Neural cell (in vitro differentiated cells): ENCODE results near the gene NDE1. TPM values are rescaled to one million over a fixed set of nuclear protein-coding genes. Genes with fewer than 3 reads are reported as not detected.

Source experiments
- H2AFZ ChIP-seq: fragments of 200-600, 300-800 bp; sonication (generic), shearing (Covaris generic); 2 replicates; pipeline ENCODE4 v1.6.0; 2014; ENCODE audit warnings: low read depth, mild to moderate bottlenecking, antibody characterized with exemption, low read length, moderate library complexity
- H3F3A ChIP-seq: fragments of 200-600 bp; shearing (Covaris generic); 2 replicates; pipeline ENCODE4 v1.6.1; 2016; ENCODE audit warnings: mild to moderate bottlenecking, moderate library complexity, mixed read lengths, antibody characterized with exemption, low read length; ENCODE audit not compliant: insufficient read depth, poor library complexity, severe bottlenecking
- H3K27ac ChIP-seq: fragments of 200-600, 300-800 bp; sonication (generic), shearing (Covaris generic); 2 replicates; pipeline ENCODE4 v1.5.1; 2014; ENCODE audit warnings: mild to moderate bottlenecking, low read length, moderate library complexity
- H3K27me3 ChIP-seq: fragments of 300-800, 200-600 bp; sonication (generic), shearing (Covaris generic); 2 replicates; pipeline ENCODE4 v1.6.0; 2014; ENCODE audit warnings: mild to moderate bottlenecking, low read depth, low read length, moderate library complexity; ENCODE audit not compliant: insufficient read depth
- H3K36me3 ChIP-seq: fragments of 300-800, 200-600 bp; sonication (generic), shearing (Covaris generic); 2 replicates; pipeline ENCODE4 v1.5.1; 2014; ENCODE audit warnings: mild to moderate bottlenecking, antibody characterized with exemption, low read length, moderate library complexity; ENCODE audit not compliant: insufficient read depth
- H3K4me2 ChIP-seq: fragments of 300-800, 200-600 bp; sonication (generic), shearing (Covaris generic); 2 replicates; pipeline ENCODE4 v1.6.0; 2014; ENCODE audit warnings: mild to moderate bottlenecking, low read length
- H3K4me3 ChIP-seq: fragments of 300-800, 200-600 bp; sonication (generic), shearing (Covaris generic); 2 replicates; pipeline ENCODE4 v1.5.1; 2014; ENCODE audit warnings: mild to moderate bottlenecking, low read length, moderate library complexity
- H3K79me2 ChIP-seq: fragments of 200-600 bp; shearing (Covaris generic); replicated peaks from 2 replicates; pipeline ENCODE4 v1.6.0; 2014; ENCODE audit warnings: mild to moderate bottlenecking, low read length, moderate library complexity; ENCODE audit not compliant: insufficient read depth
- H3K9ac ChIP-seq: fragments of 300-800, 200-600 bp; sonication (generic), shearing (Covaris generic); 2 replicates; pipeline ENCODE4 v1.6.1; 2016; ENCODE audit warnings: mild to moderate bottlenecking, low read length, mixed read lengths
- H3K9me2 ChIP-seq: fragments of 200-600 bp; shearing (Covaris generic); 2 replicates; pipeline ENCODE4 v1.6.1; 2016; ENCODE audit warnings: mild to moderate bottlenecking, low read length, mixed read lengths; ENCODE audit not compliant: insufficient read depth
- H3K9me3 ChIP-seq: fragments of 200-600, 300-800 bp; sonication (generic), shearing (Covaris generic); 2 replicates; pipeline ENCODE4 v1.6.1; 2016; ENCODE audit warnings: mild to moderate bottlenecking, mixed run types, low read length, moderate library complexity, mixed read lengths
- H4K20me1 ChIP-seq: fragments of 200-600 bp; shearing (Covaris generic); 2 replicates; pipeline ENCODE4 v1.6.1; 2016; ENCODE audit warnings: mild to moderate bottlenecking, mixed run types; ENCODE audit not compliant: insufficient read depth
- EP300 ChIP-seq: fragments of 450-650 bp; conservative IDR thresholded peaks from 2 replicates; pipeline ENCODE4 v1.6.1; 2014; ENCODE audit warnings: antibody characterized with exemption, mild to moderate bottlenecking, moderate library complexity; ENCODE audit not compliant: poor library complexity, severe bottlenecking
- EZH2 ChIP-seq: fragments of 200-600, 300-800 bp; shearing (Covaris generic), sonication (generic); IDR thresholded peaks from 2 replicates; pipeline ENCODE4 v1.6.1; 2014; ENCODE audit warnings: antibody characterized with exemption, low read length, borderline replicate concordance, mild to moderate bottlenecking; ENCODE audit not compliant: insufficient read depth, poor library complexity, severe bottlenecking
- MXI1 ChIP-seq: fragments of 450-650 bp; conservative IDR thresholded peaks from 2 replicates; pipeline ENCODE4 v1.6.1; 2014; ENCODE audit warnings: antibody characterized with exemption, mild to moderate bottlenecking; ENCODE audit not compliant: poor library complexity, severe bottlenecking
- POLR2AphosphoS5 ChIP-seq: IDR thresholded peaks from 2 replicates; pipeline ENCODE4 v1.6.1; 2012
- RAD21 ChIP-seq: fragments of 450-650 bp; conservative IDR thresholded peaks from 2 replicates; pipeline ENCODE4 v1.6.1; 2014; ENCODE audit warnings: antibody characterized with exemption, mild to moderate bottlenecking, moderate library complexity
- SMC3 ChIP-seq: fragments of 450-650 bp; conservative IDR thresholded peaks from 2 replicates; pipeline ENCODE4 v1.6.1; 2014; ENCODE audit warnings: antibody characterized with exemption, mild to moderate bottlenecking, moderate library complexity; ENCODE audit not compliant: poor library complexity
- TAF1 ChIP-seq: IDR thresholded peaks from 2 replicates; pipeline ENCODE4 v1.6.1; 2012; ENCODE audit warnings: low read depth
- polyA plus RNA-seq: library from polyadenylated mRNA; depleted of rRNA; stranded (reverse); fragments of >200 nt; gene quantifications from 2 replicates; pipeline ENCODE4 v1.2.3, GENCODE V29; 2014
- TF ChIP-seq, protein P1 (sequence below): IDR thresholded peaks from 2 replicates; pipeline ENCODE4 v1.6.1; 2012; ENCODE audit warnings: borderline replicate concordance
- TF ChIP-seq, protein P2 (sequence below): fragments of 450-650 bp; IDR thresholded peaks from 2 replicates; pipeline ENCODE4 v1.5.1; 2014; ENCODE audit warnings: antibody characterized with exemption, mild to moderate bottlenecking, moderate library complexity; ENCODE audit not compliant: poor library complexity, severe bottlenecking

The NDE1 gene
- polyA plus RNA-seq, 1 donor from 2014 or later: not detected

DNA sequence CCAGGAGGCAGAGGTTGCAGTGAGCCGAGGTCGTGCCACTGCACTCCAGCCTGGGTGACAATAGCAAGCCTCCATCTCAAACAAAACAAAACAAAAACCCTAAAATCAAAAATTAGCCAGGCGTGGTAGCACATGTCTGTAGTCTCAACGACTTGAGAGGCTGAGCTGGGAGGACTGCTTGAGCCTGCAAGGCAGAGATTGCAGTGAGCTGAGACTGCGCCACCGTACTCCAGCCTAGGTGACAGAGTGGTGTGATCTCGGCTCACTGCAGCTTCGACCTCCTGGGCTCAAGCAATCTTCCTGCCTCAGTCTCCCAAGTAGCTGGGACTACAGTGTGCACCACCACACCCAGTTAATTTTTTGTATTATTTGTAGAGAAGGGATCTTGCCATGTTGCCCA, 119.2 kb downstream of the NDE1 start:
- H3K27ac ChIP-seq: no peak overlapping the region
- H3K9ac ChIP-seq: no peak overlapping the region
- no peaks in the 10 kb centered on the region for H3K36me3 ChIP-seq
- H3K9me3 ChIP-seq: no peaks in the 10 kb centered on the region
- no peaks in the 10 kb centered on the region for H3F3A ChIP-seq
- no peak overlapping the region for H2AFZ ChIP-seq
- H3K27me3 ChIP-seq: no peaks in the 10 kb centered on the region
- H4K20me1 ChIP-seq: no peaks in the 10 kb centered on the region
- H3K4me2 ChIP-seq: no peak overlapping the region
- TF ChIP-seq SMC3 (no peak), EZH2 (no peak), TAF1 (no peak), RAD21 (no peak), POLR2AphosphoS5 (no peak), MXI1 (no peak), EP300 (no peak)
- TF ChIP-seq, protein P1, sequence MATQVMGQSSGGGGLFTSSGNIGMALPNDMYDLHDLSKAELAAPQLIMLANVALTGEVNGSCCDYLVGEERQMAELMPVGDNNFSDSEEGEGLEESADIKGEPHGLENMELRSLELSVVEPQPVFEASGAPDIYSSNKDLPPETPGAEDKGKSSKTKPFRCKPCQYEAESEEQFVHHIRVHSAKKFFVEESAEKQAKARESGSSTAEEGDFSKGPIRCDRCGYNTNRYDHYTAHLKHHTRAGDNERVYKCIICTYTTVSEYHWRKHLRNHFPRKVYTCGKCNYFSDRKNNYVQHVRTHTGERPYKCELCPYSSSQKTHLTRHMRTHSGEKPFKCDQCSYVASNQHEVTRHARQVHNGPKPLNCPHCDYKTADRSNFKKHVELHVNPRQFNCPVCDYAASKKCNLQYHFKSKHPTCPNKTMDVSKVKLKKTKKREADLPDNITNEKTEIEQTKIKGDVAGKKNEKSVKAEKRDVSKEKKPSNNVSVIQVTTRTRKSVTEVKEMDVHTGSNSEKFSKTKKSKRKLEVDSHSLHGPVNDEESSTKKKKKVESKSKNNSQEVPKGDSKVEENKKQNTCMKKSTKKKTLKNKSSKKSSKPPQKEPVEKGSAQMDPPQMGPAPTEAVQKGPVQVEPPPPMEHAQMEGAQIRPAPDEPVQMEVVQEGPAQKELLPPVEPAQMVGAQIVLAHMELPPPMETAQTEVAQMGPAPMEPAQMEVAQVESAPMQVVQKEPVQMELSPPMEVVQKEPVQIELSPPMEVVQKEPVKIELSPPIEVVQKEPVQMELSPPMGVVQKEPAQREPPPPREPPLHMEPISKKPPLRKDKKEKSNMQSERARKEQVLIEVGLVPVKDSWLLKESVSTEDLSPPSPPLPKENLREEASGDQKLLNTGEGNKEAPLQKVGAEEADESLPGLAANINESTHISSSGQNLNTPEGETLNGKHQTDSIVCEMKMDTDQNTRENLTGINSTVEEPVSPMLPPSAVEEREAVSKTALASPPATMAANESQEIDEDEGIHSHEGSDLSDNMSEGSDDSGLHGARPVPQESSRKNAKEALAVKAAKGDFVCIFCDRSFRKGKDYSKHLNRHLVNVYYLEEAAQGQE: no peak
- TF ChIP-seq, protein P2, sequence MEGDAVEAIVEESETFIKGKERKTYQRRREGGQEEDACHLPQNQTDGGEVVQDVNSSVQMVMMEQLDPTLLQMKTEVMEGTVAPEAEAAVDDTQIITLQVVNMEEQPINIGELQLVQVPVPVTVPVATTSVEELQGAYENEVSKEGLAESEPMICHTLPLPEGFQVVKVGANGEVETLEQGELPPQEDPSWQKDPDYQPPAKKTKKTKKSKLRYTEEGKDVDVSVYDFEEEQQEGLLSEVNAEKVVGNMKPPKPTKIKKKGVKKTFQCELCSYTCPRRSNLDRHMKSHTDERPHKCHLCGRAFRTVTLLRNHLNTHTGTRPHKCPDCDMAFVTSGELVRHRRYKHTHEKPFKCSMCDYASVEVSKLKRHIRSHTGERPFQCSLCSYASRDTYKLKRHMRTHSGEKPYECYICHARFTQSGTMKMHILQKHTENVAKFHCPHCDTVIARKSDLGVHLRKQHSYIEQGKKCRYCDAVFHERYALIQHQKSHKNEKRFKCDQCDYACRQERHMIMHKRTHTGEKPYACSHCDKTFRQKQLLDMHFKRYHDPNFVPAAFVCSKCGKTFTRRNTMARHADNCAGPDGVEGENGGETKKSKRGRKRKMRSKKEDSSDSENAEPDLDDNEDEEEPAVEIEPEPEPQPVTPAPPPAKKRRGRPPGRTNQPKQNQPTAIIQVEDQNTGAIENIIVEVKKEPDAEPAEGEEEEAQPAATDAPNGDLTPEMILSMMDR: no peak
- H3K79me2 ChIP-seq: no peaks in the 10 kb centered on the region
- no peaks in the 10 kb centered on the region for H3K9me2 ChIP-seq
- H3K4me3 ChIP-seq: no peak overlapping the region

DNA sequence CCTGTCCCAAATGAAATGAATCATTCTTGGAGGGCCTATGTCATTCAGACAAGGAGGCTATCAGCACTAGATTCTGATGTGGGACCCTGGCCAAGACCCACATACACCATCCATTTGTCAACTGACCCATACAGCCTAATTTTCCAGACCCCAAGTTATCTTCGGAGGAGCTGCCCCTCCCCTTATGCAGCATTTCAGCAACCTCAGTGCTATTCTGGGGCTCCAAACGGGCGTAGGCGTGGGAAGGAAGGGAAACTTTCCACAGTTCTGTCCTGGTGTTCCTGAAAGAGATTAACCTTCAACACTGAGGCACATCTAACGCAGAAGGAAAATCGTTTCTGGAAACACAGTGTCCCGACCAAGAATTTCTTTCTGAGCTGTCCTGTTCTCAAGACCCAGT, 120.1 kb downstream of the NDE1 start:
- Histone ChIP-seq H2AFZ (no peak overlapping the region), H3K4me2 (no peak overlapping the region)

More for the DNA sequence above, 120.1 kb downstream of the NDE1 start:
- Histone ChIP-seq H3K27me3 (no peaks in the 10 kb centered on the region), H3K4me3 (no peak overlapping the region), H3K79me2 (no peaks in the 10 kb centered on the region), H3K36me3 (no peaks in the 10 kb centered on the region), H3K9ac (no peak overlapping the region), H3F3A (no peaks in the 10 kb centered on the region), H4K20me1 (no peaks in the 10 kb centered on the region), H3K9me3 (no peaks in the 10 kb centered on the region), H3K9me2 (no peaks in the 10 kb centered on the region), H3K27ac (no peak overlapping the region)
- no peak for TF ChIP-seq SMC3
- TF ChIP-seq EZH2: no peak
- TF ChIP-seq, protein P1: no peak
- TF ChIP-seq MXI1: no peak
- no peak for TF ChIP-seq RAD21
- TF ChIP-seq, protein P2: no peak
- no peak for TF ChIP-seq EP300
- no peak for TF ChIP-seq POLR2AphosphoS5
- TF ChIP-seq TAF1: no peak
